MM.1S (cell line): ENCODE data around the gene WRAP73.

Experiments used
- DNase-seq: peaks from one replicate; pipeline ENCODE4 v3.0.0-alpha.2; 2015
- H2AFZ ChIP-seq: fragments of 300-600 bp; sonication (generic); 2 replicates; pipeline ENCODE4 v1.6.0; 2016; ENCODE audit warnings: antibody characterized with exemption, low read length
- H3F3A ChIP-seq: fragments of 300-600 bp; sonication (generic); 2 replicates; pipeline ENCODE4 v1.6.1; 2016; ENCODE audit warnings: mild to moderate bottlenecking, antibody characterized with exemption, low read length, moderate library complexity, mixed read lengths; ENCODE audit not compliant: insufficient read depth
- H3K27ac ChIP-seq: fragments of 300-600 bp; sonication (generic); 2 replicates; pipeline ENCODE4 v1.5.1; 2016; ENCODE audit warnings: mild to moderate bottlenecking, low read length
- H3K27me3 ChIP-seq: fragments of 300-600 bp; sonication (generic); replicated peaks from 2 replicates; pipeline ENCODE4 v1.6.0; 2016; ENCODE audit warnings: low read length; ENCODE audit not compliant: insufficient read depth
- H3K36me3 ChIP-seq: fragments of 300-600 bp; sonication (generic); replicated peaks from 2 replicates; pipeline ENCODE4 v1.6.1; 2016; ENCODE audit warnings: mild to moderate bottlenecking, low read length, mixed read lengths; ENCODE audit not compliant: insufficient read depth
- H3K4me1 ChIP-seq: fragments of 300-600 bp; sonication (generic); 2 replicates; pipeline ENCODE4 v1.6.1; 2016; ENCODE audit warnings: low read length, mixed read lengths
- H3K4me2 ChIP-seq: fragments of 300-600 bp; sonication (generic); 2 replicates; pipeline ENCODE4 v1.6.0; 2016; ENCODE audit warnings: low read depth, low read length
- H3K4me3 ChIP-seq: fragments of 300-600 bp; sonication (generic); 2 replicates; pipeline ENCODE4 v1.5.1; 2016; ENCODE audit warnings: low read length, mixed read lengths
- H3K79me2 ChIP-seq: fragments of 300-600 bp; sonication (generic); 2 replicates; pipeline ENCODE4 v1.6.1; 2016; ENCODE audit warnings: mixed run types, low read length, mixed read lengths
- H3K9ac ChIP-seq: fragments of 300-600 bp; sonication (generic); 2 replicates; pipeline ENCODE4 v1.6.1; 2016; ENCODE audit warnings: low read length, mixed read lengths
- H3K9me2 ChIP-seq: fragments of 300-600 bp; sonication (generic); replicated peaks from 2 replicates; pipeline ENCODE4 v1.6.1; 2016; ENCODE audit warnings: mild to moderate bottlenecking, low read length, mixed read lengths; ENCODE audit not compliant: insufficient read depth
- H3K9me3 ChIP-seq: fragments of 300-600 bp; sonication (generic); replicated peaks from 2 replicates; pipeline ENCODE4 v1.6.1; 2016; ENCODE audit warnings: mild to moderate bottlenecking, low read length, mixed read lengths; ENCODE audit not compliant: insufficient read depth
- H4K20me1 ChIP-seq: fragments of 300-600 bp; sonication (generic); 2 replicates; pipeline ENCODE4 v1.6.1; 2016; ENCODE audit warnings: mild to moderate bottlenecking, low read length, moderate library complexity, mixed read lengths; ENCODE audit not compliant: insufficient read depth
- EZH2 ChIP-seq: fragments of 300-600 bp; sonication (generic); optimal IDR thresholded peaks from 2 replicates; pipeline ENCODE3; 2017; ENCODE audit warnings: low read depth, mild to moderate bottlenecking, antibody characterized with exemption, low read length, mixed read lengths
- EZH2phosphoT487 ChIP-seq: fragments of 300-600 bp; sonication (generic); IDR thresholded peaks from 2 replicates; pipeline ENCODE4 v1.6.1; 2018; ENCODE audit warnings: antibody characterized with exemption, low read length
- TF ChIP-seq, protein P1 (sequence below): fragments of 300-600 bp; sonication (generic); IDR thresholded peaks from 2 replicates; pipeline ENCODE4 v1.5.1; 2016; ENCODE audit warnings: antibody characterized with exemption, low read length, mixed read lengths

Gene WRAP73

DNA sequence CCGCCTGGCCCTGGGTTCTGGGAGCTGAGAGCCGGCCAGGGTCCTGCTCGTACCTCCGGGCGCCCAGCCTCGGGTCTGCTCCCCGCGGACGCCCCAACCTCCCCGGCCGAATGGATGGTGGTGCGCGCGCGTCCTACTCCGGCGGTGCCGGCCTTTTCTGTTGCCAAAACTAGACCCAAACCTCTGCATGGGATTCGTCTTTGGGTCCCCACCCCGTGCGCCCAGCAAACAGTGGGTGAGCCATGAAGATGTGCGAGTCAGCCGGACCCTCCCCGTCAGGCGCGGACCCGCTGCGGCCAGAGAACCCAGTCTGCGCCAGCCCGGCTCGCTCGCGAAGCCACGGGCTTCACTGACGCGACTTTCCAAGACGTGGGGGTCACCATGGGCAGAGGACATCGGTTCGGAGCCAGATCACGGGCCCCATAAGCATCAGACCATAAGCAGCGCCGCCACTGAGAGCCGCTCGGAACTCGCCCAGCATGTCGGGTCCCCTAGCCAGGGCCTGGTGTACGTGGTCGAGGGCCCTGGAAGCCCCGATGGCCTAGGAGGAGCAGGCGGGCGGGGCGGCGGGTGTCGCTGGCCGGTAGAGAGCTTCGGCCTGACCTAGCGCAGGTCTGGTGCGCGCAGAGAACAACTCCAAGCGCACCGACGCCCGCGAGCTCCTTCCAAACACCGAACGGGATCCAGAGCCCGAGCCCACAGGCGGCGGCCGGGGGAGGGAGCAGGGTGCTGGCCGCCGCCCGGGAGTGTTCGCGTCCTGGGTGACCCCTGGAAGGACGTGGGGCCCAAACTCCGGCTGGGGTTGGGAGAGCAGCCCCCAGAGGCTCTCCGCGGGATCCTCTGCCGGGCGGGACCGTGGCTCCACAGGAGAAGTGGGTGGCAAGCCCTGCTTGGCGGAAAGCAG lies 1.4 kb upstream of the WRAP73 start:
- Histone ChIP-seq H3K9ac (peak overlapping the region; percentile 40; the same call in 1 of the 2 replicates), H3K36me3 (no peaks in the 10 kb centered on the region), H3K79me2 (peaks cover 45% of the 10 kb centered on the region), H3K4me2 (peak overlapping the region; percentile 61), H3K27ac (no peak overlapping the region), H2AFZ (peak overlapping the region; percentile 63), H3K9me2 (no peaks in the 10 kb centered on the region), H3F3A (no peaks in the 10 kb centered on the region), H3K4me3 (peak overlapping the region; percentile 57), H4K20me1 (no peaks in the 10 kb centered on the region; the same call in 1 of the 2 replicates), H3K4me1 (peaks cover 15% of the 10 kb centered on the region), H3K27me3 (no peaks in the 10 kb centered on the region), H3K9me3 (no peaks in the 10 kb centered on the region)
- TF ChIP-seq, protein P1, sequence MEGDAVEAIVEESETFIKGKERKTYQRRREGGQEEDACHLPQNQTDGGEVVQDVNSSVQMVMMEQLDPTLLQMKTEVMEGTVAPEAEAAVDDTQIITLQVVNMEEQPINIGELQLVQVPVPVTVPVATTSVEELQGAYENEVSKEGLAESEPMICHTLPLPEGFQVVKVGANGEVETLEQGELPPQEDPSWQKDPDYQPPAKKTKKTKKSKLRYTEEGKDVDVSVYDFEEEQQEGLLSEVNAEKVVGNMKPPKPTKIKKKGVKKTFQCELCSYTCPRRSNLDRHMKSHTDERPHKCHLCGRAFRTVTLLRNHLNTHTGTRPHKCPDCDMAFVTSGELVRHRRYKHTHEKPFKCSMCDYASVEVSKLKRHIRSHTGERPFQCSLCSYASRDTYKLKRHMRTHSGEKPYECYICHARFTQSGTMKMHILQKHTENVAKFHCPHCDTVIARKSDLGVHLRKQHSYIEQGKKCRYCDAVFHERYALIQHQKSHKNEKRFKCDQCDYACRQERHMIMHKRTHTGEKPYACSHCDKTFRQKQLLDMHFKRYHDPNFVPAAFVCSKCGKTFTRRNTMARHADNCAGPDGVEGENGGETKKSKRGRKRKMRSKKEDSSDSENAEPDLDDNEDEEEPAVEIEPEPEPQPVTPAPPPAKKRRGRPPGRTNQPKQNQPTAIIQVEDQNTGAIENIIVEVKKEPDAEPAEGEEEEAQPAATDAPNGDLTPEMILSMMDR, result no peak
- TF ChIP-seq EZH2, result no peak
- no peak for TF ChIP-seq EZH2phosphoT487
- no peak for DNase-seq

DNA sequence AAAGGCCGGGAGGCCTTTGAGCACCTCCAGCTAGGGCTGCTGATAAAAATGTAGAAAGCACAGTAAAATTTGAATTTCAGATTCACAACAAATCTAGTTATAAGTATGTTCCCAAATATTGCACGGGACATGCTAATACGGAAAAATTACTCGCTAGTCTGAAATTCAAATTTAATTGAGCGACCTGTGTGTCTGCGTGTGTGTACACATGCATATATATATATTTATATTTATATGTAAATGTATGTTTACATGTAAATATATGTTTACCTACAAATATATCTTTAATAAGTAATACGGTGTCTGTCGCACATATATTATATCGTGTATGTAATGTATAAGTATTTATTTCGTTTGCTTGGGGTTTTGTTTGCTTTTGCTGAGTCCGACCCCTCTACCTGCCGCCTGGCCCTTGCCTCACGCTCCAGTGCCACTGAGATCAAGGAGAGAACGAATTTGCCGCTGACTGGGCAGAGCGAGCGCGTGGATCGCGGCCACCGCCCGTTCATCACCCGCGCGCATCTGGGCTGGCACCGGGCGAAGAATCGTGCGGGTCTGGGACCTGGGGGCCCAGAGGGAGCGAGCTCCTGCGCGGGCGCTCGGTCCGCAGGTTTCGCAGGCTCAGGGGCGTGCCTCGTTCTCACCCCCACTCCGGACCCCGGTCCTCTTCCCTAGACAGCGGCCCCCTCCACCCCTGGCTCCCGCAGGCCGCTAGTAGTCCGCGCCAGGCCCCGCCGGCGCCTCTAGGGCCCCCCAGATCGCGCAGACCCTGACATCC lies 534 bp upstream of the WRAP73 start:
- no peak overlapping the region; the same call in 1 of the 2 replicates for H3K4me2 ChIP-seq
- H3K9ac ChIP-seq, result no peak overlapping the region
- no peaks in the 10 kb centered on the region for H3K27me3 ChIP-seq
- H3F3A ChIP-seq, result no peaks in the 10 kb centered on the region; the same call in 1 of the 2 replicates
- H2AFZ ChIP-seq, result no peak overlapping the region
- H3K4me3 ChIP-seq, result no peak overlapping the region
- peaks cover 15% of the 10 kb centered on the region for H3K4me1 ChIP-seq
- TF ChIP-seq, protein P1, result no peak
- H3K9me2 ChIP-seq, result no peaks in the 10 kb centered on the region
- DNase-seq, result no peak
- no peak overlapping the region for H3K27ac ChIP-seq
- H3K9me3 ChIP-seq, result no peaks in the 10 kb centered on the region
- H3K79me2 ChIP-seq, result peaks cover 41% of the 10 kb centered on the region
- H4K20me1 ChIP-seq, result no peaks in the 10 kb centered on the region; the same call in 1 of the 2 replicates
- no peaks in the 10 kb centered on the region for H3K36me3 ChIP-seq

DNA sequence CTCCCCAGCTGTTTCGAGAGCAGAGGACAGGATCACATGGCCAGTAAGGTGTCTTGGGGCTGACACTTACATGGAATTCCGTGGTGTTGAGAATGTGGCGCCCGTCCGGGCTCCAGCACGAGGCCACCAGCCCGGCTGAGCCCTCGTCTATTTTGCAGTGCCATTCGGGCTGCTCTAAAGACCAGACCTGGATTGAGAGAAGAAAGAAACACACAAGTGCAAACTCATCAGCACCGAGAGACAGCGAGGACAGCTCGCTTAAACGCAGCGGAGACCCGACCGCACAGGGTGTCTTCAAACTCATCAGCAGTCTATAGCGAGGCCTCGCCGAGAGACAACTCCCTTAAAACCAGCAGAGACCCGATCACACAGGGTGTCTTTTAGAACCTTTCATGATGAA lies 3.3 kb downstream of the WRAP73 start:
- Histone ChIP-seq H3K27me3 (no peaks in the 10 kb centered on the region), H3K4me3 (no peak overlapping the region), H3K9me2 (no peaks in the 10 kb centered on the region), H3K4me2 (no peak overlapping the region), H3K9me3 (no peaks in the 10 kb centered on the region), H3K36me3 (no peaks in the 10 kb centered on the region), H3K9ac (no peak overlapping the region), H3F3A (no peaks in the 10 kb centered on the region; the same call in 1 of the 2 replicates), H3K79me2 (peaks cover 21% of the 10 kb centered on the region), H3K27ac (no peak overlapping the region), H2AFZ (no peak overlapping the region), H3K4me1 (peaks cover 15% of the 10 kb centered on the region; the same call in 1 of the 2 replicates), H4K20me1 (no peaks in the 10 kb centered on the region)
- TF ChIP-seq EZH2phosphoT487 (no peak), EZH2 (no peak)
- TF ChIP-seq, protein P1, result no peak
- no peak for DNase-seq
